ENCODE measurements around the gene NBPF1.
"Not testable (repeated sequence)": the region's sequence is repeated elsewhere in the genome, so short reads cannot be mapped to it uniquely, and the experiment has no call there.

NBPF1 gene

GRCh38 chr1:16641159-16641975, 28.0 kb upstream of the NBPF1 start:
- not testable (repeated sequence) for DNase-seq

GRCh38 chr1:16639091-16640031, 26.0 kb upstream of the NBPF1 start:
- DNase-seq = not testable (repeated sequence)

- not testable (repeated sequence) for DNase-seq
Measured at GRCh38 chr1:16637941-16638778, 24.8 kb upstream of the NBPF1 start.

- DNase-seq = not testable (repeated sequence)
Measured at GRCh38 chr1:16636551-16637195, 23.3 kb upstream of the NBPF1 start.

- not testable (repeated sequence) for DNase-seq
Measured at GRCh38 chr1:16635959-16636358, 22.6 kb upstream of the NBPF1 start.

- DNase-seq = not testable (repeated sequence)
Measured at GRCh38 chr1:16633540-16634282, 20.3 kb upstream of the NBPF1 start.

GRCh38 chr1:16632044-16632850, 18.9 kb upstream of the NBPF1 start:
- not testable (repeated sequence) for DNase-seq

- no peak for DNase-seq
Measured at GRCh38 chr1:16631248-16632043, 18.1 kb upstream of the NBPF1 start.

GRCh38 chr1:16630661-16631247, 17.4 kb upstream of the NBPF1 start:
- no peak for DNase-seq

GRCh38 chr1:16629916-16630530, 16.7 kb upstream of the NBPF1 start:
- not testable (repeated sequence) for DNase-seq

GRCh38 chr1:16628361-16629111, 15.2 kb upstream of the NBPF1 start:
- DNase-seq = no peak

- not testable (repeated sequence) for DNase-seq
Measured at GRCh38 chr1:16626409-16626983, 13.1 kb upstream of the NBPF1 start.

GRCh38 chr1:16625497-16626408, 12.4 kb upstream of the NBPF1 start:
- DNase-seq = no peak

- DNase-seq = peak; percentile 98
Measured at GRCh38 chr1:16623812-16624719, 10.7 kb upstream of the NBPF1 start.

- DNase-seq = peak; percentile 82
Measured at GRCh38 chr1:16623337-16623736, 10.0 kb upstream of the NBPF1 start.
